ENCODE measurements around the gene SVEP1. TPM values are rescaled to one million over a fixed set of nuclear protein-coding genes. Genes with fewer than 3 reads are reported as not detected.

SVEP1 gene
- polyA plus RNA-seq, 3 donors = under 0.01 TPM; not detected in 2

DNA sequence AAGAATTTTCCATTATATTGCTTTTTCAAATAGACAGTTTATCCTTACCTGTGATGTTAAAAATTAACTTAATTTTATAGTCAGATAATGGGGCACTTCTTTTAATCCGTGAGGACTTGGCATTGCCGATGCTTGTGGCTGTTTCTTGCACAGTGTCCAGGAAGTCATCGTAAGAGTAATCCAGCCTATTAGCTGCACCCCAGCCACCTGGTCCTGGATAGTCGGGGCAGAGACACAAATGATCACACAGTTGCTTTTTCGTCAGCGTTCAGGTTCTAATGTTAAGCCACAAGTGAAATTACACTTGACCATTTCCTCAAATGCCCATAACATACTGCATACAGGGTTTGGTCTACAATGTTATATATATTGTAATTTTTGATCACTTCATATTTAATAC is 107.4 kb downstream of the SVEP1 start:
- no peak overlapping the region for H3K27ac ChIP-seq (ENCODE audit: low read depth in 1 of 2, low read length in 2 of 2)
- no peak overlapping the region for H3K4me2 ChIP-seq (replicated peaks; ENCODE audit: extremely low read depth, low read length, poor library complexity, severe bottlenecking)
- no peaks in the 10 kb centered on the region for H3K4me1 ChIP-seq (ENCODE audit: control insufficient read depth in 1 of 2, insufficient read depth in 2 of 2, low read length in 2 of 2)
- 97% methylated on average over 4 of the region's 6 CpGs for WGBS (ENCODE audit: insufficient coverage)
- Mint-ChIP-seq H3K4me1 (no peaks in the 10 kb centered on the region), H3K9me3 (no peaks in the 10 kb centered on the region), H3K27me3 (ENCODE audit: low read depth in 3 of 3) (peaks cover 0 to 4% (median 4%) of the 10 kb centered on the region in 3 donors), H3K36me3 (no peaks in the 10 kb centered on the region), H3K27ac (no peak overlapping the region), H3K4me3 (no peak overlapping the region)
- intact Hi-C loops (cut with micrococcal nuclease) = no loop called here
- no peaks in the 10 kb centered on the region for H3K79me2 ChIP-seq (ENCODE audit: insufficient read depth, low read length)
- no peak overlapping the region for H2AFZ ChIP-seq (ENCODE audit: insufficient read depth, low read depth, low read length, poor library complexity, severe bottlenecking)
- no peaks in the 10 kb centered on the region for H3K36me3 ChIP-seq (replicated peaks in 1 of 2; ENCODE audit: control insufficient read depth in 1 of 2, insufficient read depth in 2 of 2, low read length in 2 of 2)
- H3K9me3 ChIP-seq (replicated peaks in 1 of 2; ENCODE audit: control insufficient read depth in 1 of 2, insufficient read depth in 1 of 2, low read length in 2 of 2) = no peaks in the 10 kb centered on the region
- no peaks in the 10 kb centered on the region for H4K20me1 ChIP-seq (ENCODE audit: insufficient read depth, low read length)
- TF ChIP-seq CTCF (IDR thresholded peaks at IDR 0.05) = no peak
- H3K4me3 ChIP-seq (replicated peaks in 1 of 3; ENCODE audit: low read depth in 2 of 3, low read length in 3 of 3) = no peak overlapping the region
- no peak for DNase-seq
- H3K27me3 ChIP-seq (ENCODE audit: control insufficient read depth in 2 of 2, insufficient read depth in 2 of 2, low read length in 2 of 2) = no peaks in the 10 kb centered on the region
- no peak overlapping the region for H3K9ac ChIP-seq (ENCODE audit: insufficient read depth, low read length, poor library complexity, severe bottlenecking)

DNA sequence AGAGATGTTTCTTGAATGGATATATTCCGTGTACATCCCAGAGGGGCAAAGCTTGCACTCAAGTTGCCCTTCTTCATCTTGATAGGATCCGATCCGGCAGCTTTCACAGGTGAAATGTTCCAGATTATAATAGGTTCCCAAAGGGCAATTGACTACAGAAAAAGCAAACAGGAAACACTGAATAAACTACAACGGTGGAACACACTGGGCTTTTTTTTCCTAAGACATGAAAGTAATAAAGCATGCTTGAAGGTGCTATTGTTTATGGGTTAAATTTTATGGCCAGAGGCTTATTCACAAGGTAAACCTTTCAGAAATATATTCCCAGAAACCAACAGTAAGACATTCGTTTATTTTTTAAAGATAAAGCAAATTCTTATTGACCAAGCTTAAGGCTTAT is 110.6 kb downstream of the SVEP1 start:
- Mint-ChIP-seq H3K4me1 (no peaks in the 10 kb centered on the region), H3K27me3 (ENCODE audit: low read depth in 3 of 3) (peaks cover 2 to 6% (median 4%) of the 10 kb centered on the region in 3 donors), H3K9me3 (peaks cover 0 to 4% (median 0%) of the 10 kb centered on the region in 7 donors), H3K27ac (no peak overlapping the region), H3K4me3 (no peak overlapping the region), H3K36me3 (no peaks in the 10 kb centered on the region)
- no peak overlapping the region for H3K4me3 ChIP-seq (replicated peaks in 1 of 3; ENCODE audit: low read depth in 2 of 3, low read length in 3 of 3)
- no peak overlapping the region for H3K4me2 ChIP-seq (replicated peaks; ENCODE audit: extremely low read depth, low read length, poor library complexity, severe bottlenecking)
- no peak for DNase-seq
- no peaks in the 10 kb centered on the region for H3K27me3 ChIP-seq (ENCODE audit: control insufficient read depth in 2 of 2, insufficient read depth in 2 of 2, low read length in 2 of 2)
- H3K9ac ChIP-seq (ENCODE audit: insufficient read depth, low read length, poor library complexity, severe bottlenecking) = no peak overlapping the region
- no peaks in the 10 kb centered on the region for H3K9me3 ChIP-seq (replicated peaks in 1 of 2; ENCODE audit: control insufficient read depth in 1 of 2, insufficient read depth in 1 of 2, low read length in 2 of 2)
- no peak overlapping the region for H3K27ac ChIP-seq (ENCODE audit: low read depth in 1 of 2, low read length in 2 of 2)
- TF ChIP-seq CTCF (IDR thresholded peaks at IDR 0.05) = no peak
- intact Hi-C loops (cut with micrococcal nuclease) = no loop called here
- H2AFZ ChIP-seq (ENCODE audit: insufficient read depth, low read depth, low read length, poor library complexity, severe bottlenecking) = no peak overlapping the region
- no peaks in the 10 kb centered on the region for H3K36me3 ChIP-seq (replicated peaks in 1 of 2; ENCODE audit: control insufficient read depth in 1 of 2, insufficient read depth in 2 of 2, low read length in 2 of 2)
- H3K4me1 ChIP-seq (ENCODE audit: control insufficient read depth in 1 of 2, insufficient read depth in 2 of 2, low read length in 2 of 2) = no peaks in the 10 kb centered on the region
- H4K20me1 ChIP-seq (ENCODE audit: insufficient read depth, low read length) = no peaks in the 10 kb centered on the region
- H3K79me2 ChIP-seq (ENCODE audit: insufficient read depth, low read length) = no peaks in the 10 kb centered on the region
- no CpG with 5 or more reads among the region's 5 CpGs for WGBS (ENCODE audit: insufficient coverage)

Data from CD14-positive monocyte (primary cell).